BLaER1 (cell line): ENCODE data around the gene ADAMTS7.

Experiments used
- H3K27ac ChIP-seq: shearing (Covaris generic); formaldehyde crosslinking; 2 replicates; pipeline ENCODE4 v1.8.1; 2022
- H3K27me3 ChIP-seq: shearing (Covaris generic); formaldehyde crosslinking; 2 replicates; pipeline ENCODE4 v1.8.1; 2022
- H3K36me3 ChIP-seq: shearing (Covaris generic); formaldehyde crosslinking; 2 replicates; pipeline ENCODE4 v1.8.1; 2022
- H3K4me1 ChIP-seq: shearing (Covaris generic); formaldehyde crosslinking; 2 replicates; pipeline ENCODE4 v1.8.1; 2022
- H3K4me2 ChIP-seq: shearing (Covaris generic); formaldehyde crosslinking; 2 replicates; pipeline ENCODE4 v1.8.1; 2022
- H3K4me3 ChIP-seq: shearing (Covaris generic); formaldehyde crosslinking; 2 replicates; pipeline ENCODE4 v1.8.1; 2022
- H3K9ac ChIP-seq: shearing (Covaris generic); formaldehyde crosslinking; 2 replicates; pipeline ENCODE4 v1.8.1; 2022
- H3K9me3 ChIP-seq: shearing (Covaris generic); formaldehyde crosslinking; 2 replicates; pipeline ENCODE4 v1.8.1; 2022
- H4K20me1 ChIP-seq: shearing (Covaris generic); formaldehyde crosslinking; 2 replicates; pipeline ENCODE4 v1.8.1; 2022
- Cebpa-rat ChIP-seq: shearing (Covaris generic); IDR thresholded peaks from 2 replicates; pipeline ENCODE4 v1.8.1; 2022

Gene ADAMTS7

GRCh38 chr15:78715930-78716329 lies 95.3 kb downstream of the ADAMTS7 start:
- no peak for TF ChIP-seq Cebpa-rat

GRCh38 chr15:78715434-78715833 lies 95.8 kb downstream of the ADAMTS7 start:
- no peak overlapping the region for H3K9ac ChIP-seq
- H3K27ac ChIP-seq = no peak overlapping the region
- no peaks in the 10 kb centered on the region for H4K20me1 ChIP-seq
- peaks cover 27% of the 10 kb centered on the region for H3K9me3 ChIP-seq
- TF ChIP-seq Cebpa-rat = no peak
- H3K4me3 ChIP-seq = no peak overlapping the region
- H3K4me1 ChIP-seq = peaks cover 13% of the 10 kb centered on the region
- no peaks in the 10 kb centered on the region for H3K36me3 ChIP-seq
- H3K27me3 ChIP-seq = no peaks in the 10 kb centered on the region
- no peak overlapping the region for H3K4me2 ChIP-seq

More at GRCh38 chr15:78715930-78716329, 95.3 kb downstream of the ADAMTS7 start:
- H4K20me1 ChIP-seq = no peaks in the 10 kb centered on the region
- no peak overlapping the region for H3K4me2 ChIP-seq
- H3K4me3 ChIP-seq = no peak overlapping the region
- no peak overlapping the region for H3K9ac ChIP-seq
- H3K9me3 ChIP-seq = peaks cover 27% of the 10 kb centered on the region
- peaks cover 13% of the 10 kb centered on the region for H3K4me1 ChIP-seq
- H3K36me3 ChIP-seq = no peaks in the 10 kb centered on the region
- H3K27ac ChIP-seq = no peak overlapping the region
- no peaks in the 10 kb centered on the region for H3K27me3 ChIP-seq

- no peak for TF ChIP-seq Cebpa-rat
- Histone ChIP-seq H3K27me3 (no peaks in the 10 kb centered on the region), H3K36me3 (no peaks in the 10 kb centered on the region), H4K20me1 (no peaks in the 10 kb centered on the region), H3K9me3 (peaks cover 27% of the 10 kb centered on the region), H3K4me1 (peaks cover 9% of the 10 kb centered on the region), H3K4me3 (no peak overlapping the region), H3K27ac (no peak overlapping the region), H3K9ac (no peak overlapping the region), H3K4me2 (no peak overlapping the region)
Observed at GRCh38 chr15:78714890-78715289, 96.4 kb downstream of the ADAMTS7 start.

- Histone ChIP-seq H3K4me1 (0 out of 2 replicates have a peak, but pooled peaks cover 5% of the 10 kb centered on the region), H3K4me2 (no peak overlapping the region), H3K27me3 (no peaks in the 10 kb centered on the region), H3K9ac (no peak overlapping the region), H3K36me3 (no peaks in the 10 kb centered on the region), H4K20me1 (no peaks in the 10 kb centered on the region), H3K4me3 (no peak overlapping the region), H3K9me3 (peaks cover 27% of the 10 kb centered on the region), H3K27ac (no peak overlapping the region)
- no peak for TF ChIP-seq Cebpa-rat
Observed at GRCh38 chr15:78712797-78713515, 98.3 kb downstream of the ADAMTS7 start.

GRCh38 chr15:78711638-78712037 lies 99.6 kb downstream of the ADAMTS7 start:
- Histone ChIP-seq H3K27ac (no peak overlapping the region), H3K9ac (no peak overlapping the region), H3K4me1 (0 out of 2 replicates have a peak, but pooled peaks cover 5% of the 10 kb centered on the region), H3K4me2 (no peak overlapping the region), H4K20me1 (no peaks in the 10 kb centered on the region), H3K36me3 (no peaks in the 10 kb centered on the region), H3K27me3 (no peaks in the 10 kb centered on the region), H3K9me3 (peaks cover 27% of the 10 kb centered on the region), H3K4me3 (no peak overlapping the region)
- TF ChIP-seq Cebpa-rat = no peak

- no peak overlapping the region for H3K9ac ChIP-seq
- no peak for TF ChIP-seq Cebpa-rat
Observed at GRCh38 chr15:78709263-78709882, 101.9 kb downstream of the ADAMTS7 start.

More at GRCh38 chr15:78709263-78709882, 101.9 kb downstream of the ADAMTS7 start:
- no peaks in the 10 kb centered on the region for H3K27me3 ChIP-seq
- peaks cover 31% of the 10 kb centered on the region for H3K9me3 ChIP-seq
- no peak overlapping the region for H3K27ac ChIP-seq
- H3K36me3 ChIP-seq = no peaks in the 10 kb centered on the region
- H3K4me3 ChIP-seq = no peak overlapping the region
- H3K4me2 ChIP-seq = peak overlapping the region; percentile 32
- H4K20me1 ChIP-seq = no peaks in the 10 kb centered on the region
- 0 out of 2 replicates have a peak, but pooled peaks cover 5% of the 10 kb centered on the region for H3K4me1 ChIP-seq
